Right atrium auricular region (tissue), 2 donors: Measurements from ENCODE around the gene TXNL4A. TPM values are rescaled to one million over a fixed set of nuclear protein-coding genes. Genes with fewer than 3 reads are reported as not detected.

Source experiments
- DNase-seq: peaks from one replicate; pipeline ENCODE4 v3.0.0-alpha.2; 2019; ENCODE audit warnings: low spot score
- H3K27ac ChIP-seq, 2 donors: fragments of 200-600 bp; sonication (generic); 1 replicate in 1 of 2; 2 replicates in 1 of 2; pipeline ENCODE4 v1.5.1; 2016 to 2019
- H3K27me3 ChIP-seq, 2 donors: fragments of 200-600 bp; sonication (generic); one replicate each; pipeline versions ENCODE4 v1.5.1 to v1.6.0; 2017 to 2019
- H3K36me3 ChIP-seq: fragments of 200-600 bp; sonication (generic); one replicate; pipeline ENCODE4 v1.5.1; 2016
- H3K4me1 ChIP-seq, 2 donors: fragments of 200-600 bp; sonication (generic); one replicate each; pipeline versions ENCODE4 v1.5.1 to v1.6.0; 2017 to 2019
- H3K4me3 ChIP-seq, 2 donors: fragments of 200-600 bp; sonication (generic); 1 replicate in 1 of 2; 2 replicates in 1 of 2; pipeline ENCODE4 v1.5.1; 2017 to 2019; ENCODE audit warnings: mild to moderate bottlenecking in 1 of 2, moderate library complexity in 1 of 2
- H3K9me3 ChIP-seq, 2 donors: fragments of 200-600 bp; sonication (generic); one replicate each; pipeline ENCODE4 v1.5.1; 2019
- CTCF ChIP-seq, 2 donors: fragments of 200-600 bp; sonication (generic); IDR thresholded peaks; one replicate each; pipeline ENCODE4 v1.5.1; 2019; ENCODE audit warnings: antibody characterized with exemption in 2 of 2
- total RNA-seq, 2 donors: library from RNA; depleted of rRNA; stranded (reverse); fragments of >200 nt; gene quantifications; one replicate each; pipeline ENCODE4 v1.1.0, GENCODE V29; 2016

The TXNL4A gene
- total RNA-seq, 2 donors from 2014 or later, result 20.8 to 37.5 TPM

GRCh38 chr18:79932907-79933306 lies 55.5 kb downstream of the TXNL4A start:
- Histone ChIP-seq H3K4me3 (no peak overlapping the region), H3K27me3 (no peaks in the 10 kb centered on the region), H3K36me3 (peaks cover 30% of the 10 kb centered on the region), H3K4me1 (peaks cover 0 to 17% of the 10 kb centered on the region in 2 donors), H3K9me3 (peaks cover 0 to 47% of the 10 kb centered on the region in 2 donors), H3K27ac (no peak overlapping the region)
- TF ChIP-seq CTCF (IDR thresholded peaks at IDR 0.05), result no peak
- DNase-seq, result no peak

DNA sequence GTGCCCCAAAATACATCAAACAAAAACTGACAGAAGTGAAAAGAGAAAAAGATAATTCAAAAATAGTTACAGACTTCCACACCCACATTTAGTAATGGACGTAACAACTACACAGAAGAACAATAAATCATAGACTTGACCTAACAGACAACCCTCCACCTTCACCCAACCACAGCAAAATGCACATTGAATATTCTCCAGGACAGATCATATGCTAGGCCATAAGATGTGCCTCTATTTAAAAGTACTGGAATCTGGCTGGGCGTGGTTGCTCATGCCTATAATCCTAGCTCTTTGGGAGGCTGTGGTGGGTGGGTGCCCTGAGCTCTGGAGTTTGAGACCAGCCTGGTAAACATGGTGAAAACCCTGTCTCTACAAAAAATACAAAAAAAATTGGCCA lies 56.9 kb downstream of the TXNL4A start:
- TF ChIP-seq CTCF (IDR thresholded peaks at IDR 0.05), result no peak
- Histone ChIP-seq H3K4me3 (no peak overlapping the region), H3K9me3 (peaks cover 0 to 47% of the 10 kb centered on the region in 2 donors), H3K27ac (no peak overlapping the region), H3K36me3 (peaks cover 32% of the 10 kb centered on the region), H3K27me3 (no peaks in the 10 kb centered on the region), H3K4me1 (peaks cover 0 to 17% of the 10 kb centered on the region in 2 donors)
- DNase-seq, result no peak

GRCh38 chr18:79930020-79930642 lies 58.2 kb downstream of the TXNL4A start:
- Histone ChIP-seq H3K4me1 (peaks cover 0 to 21% of the 10 kb centered on the region in 2 donors), H3K9me3 (peaks cover 0 to 47% of the 10 kb centered on the region in 2 donors), H3K27me3 (no peaks in the 10 kb centered on the region), H3K27ac (no peak overlapping the region), H3K36me3 (peaks cover 25% of the 10 kb centered on the region), H3K4me3 (no peak overlapping the region)
- TF ChIP-seq CTCF (IDR thresholded peaks at IDR 0.05), result no peak
- no peak for DNase-seq

DNA sequence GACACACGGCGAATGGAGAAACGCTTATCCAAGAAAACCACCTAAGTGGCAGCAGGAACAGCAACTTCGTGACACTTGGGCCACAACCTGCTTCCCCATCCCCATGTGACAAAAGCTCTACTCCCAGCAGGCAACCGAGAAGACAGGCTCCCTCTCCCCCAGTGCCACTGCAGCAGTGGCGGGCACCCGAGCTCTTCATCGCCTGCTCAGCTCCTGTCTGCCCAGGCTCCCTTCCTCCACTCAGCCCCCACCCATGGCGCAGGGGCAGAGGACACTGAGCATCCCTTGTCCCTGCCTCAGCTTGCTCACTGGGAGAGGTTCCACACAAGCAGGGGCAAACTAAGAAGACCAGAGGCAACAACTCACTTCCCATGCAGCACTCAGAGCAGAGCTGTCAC lies 59.8 kb downstream of the TXNL4A start:
- Histone ChIP-seq H3K9me3 (peaks cover 0 to 47% of the 10 kb centered on the region in 2 donors), H3K36me3 (peaks cover 25% of the 10 kb centered on the region), H3K4me1 (peaks cover 0 to 12% of the 10 kb centered on the region in 2 donors), H3K27me3 (no peaks in the 10 kb centered on the region), H3K27ac (no peak overlapping the region), H3K4me3 (no peak overlapping the region)
- no peak for TF ChIP-seq CTCF (IDR thresholded peaks at IDR 0.05)
- no peak for DNase-seq

GRCh38 chr18:79927607-79928562 lies 60.5 kb downstream of the TXNL4A start:
- no peak for DNase-seq
- TF ChIP-seq CTCF (IDR thresholded peaks at IDR 0.05), result no peak

More at GRCh38 chr18:79927607-79928562, 60.5 kb downstream of the TXNL4A start:
- Histone ChIP-seq H3K27me3 (no peaks in the 10 kb centered on the region), H3K4me3 (no peak overlapping the region), H3K36me3 (peaks cover 28% of the 10 kb centered on the region), H3K27ac (no peak overlapping the region), H3K9me3 (peaks cover 0 to 41% of the 10 kb centered on the region in 2 donors), H3K4me1 (peaks cover 0 to 12% of the 10 kb centered on the region in 2 donors)
